ENCODE data around the gene EXD1. TPM values are rescaled to one million over a fixed set of nuclear protein-coding genes. Genes with fewer than 3 reads are reported as not detected.
"Not testable (repeated sequence)": the region's sequence is repeated elsewhere in the genome, so short reads cannot be mapped to it uniquely, and the experiment has no call there.

EXD1 gene
- total RNA-seq, 1 donor from 2014 or later: not detected

DNA sequence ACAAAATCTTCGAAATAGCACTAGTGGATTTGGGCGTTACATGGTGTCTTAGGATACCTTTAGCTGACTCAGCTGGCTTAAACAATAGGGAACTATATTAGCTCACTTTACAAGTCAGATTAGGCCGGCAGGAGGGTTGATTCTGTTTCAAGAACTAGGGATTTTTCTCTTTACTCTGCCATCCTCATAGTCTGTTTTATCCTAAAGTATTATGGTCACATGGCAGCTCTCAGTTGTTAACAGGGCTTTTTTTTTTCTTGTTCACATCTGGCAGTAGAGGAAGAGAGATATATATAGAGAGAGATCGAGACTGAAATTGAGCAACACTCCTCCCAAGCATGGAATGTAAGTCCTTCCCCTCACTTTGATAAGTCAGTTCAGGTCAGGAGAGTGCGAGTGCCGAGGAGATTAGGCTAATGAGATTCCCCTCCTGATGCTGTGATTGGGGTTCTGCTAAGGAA lies 33.4 kb upstream of the EXD1 start:
- TF ChIP-seq, protein P1, sequence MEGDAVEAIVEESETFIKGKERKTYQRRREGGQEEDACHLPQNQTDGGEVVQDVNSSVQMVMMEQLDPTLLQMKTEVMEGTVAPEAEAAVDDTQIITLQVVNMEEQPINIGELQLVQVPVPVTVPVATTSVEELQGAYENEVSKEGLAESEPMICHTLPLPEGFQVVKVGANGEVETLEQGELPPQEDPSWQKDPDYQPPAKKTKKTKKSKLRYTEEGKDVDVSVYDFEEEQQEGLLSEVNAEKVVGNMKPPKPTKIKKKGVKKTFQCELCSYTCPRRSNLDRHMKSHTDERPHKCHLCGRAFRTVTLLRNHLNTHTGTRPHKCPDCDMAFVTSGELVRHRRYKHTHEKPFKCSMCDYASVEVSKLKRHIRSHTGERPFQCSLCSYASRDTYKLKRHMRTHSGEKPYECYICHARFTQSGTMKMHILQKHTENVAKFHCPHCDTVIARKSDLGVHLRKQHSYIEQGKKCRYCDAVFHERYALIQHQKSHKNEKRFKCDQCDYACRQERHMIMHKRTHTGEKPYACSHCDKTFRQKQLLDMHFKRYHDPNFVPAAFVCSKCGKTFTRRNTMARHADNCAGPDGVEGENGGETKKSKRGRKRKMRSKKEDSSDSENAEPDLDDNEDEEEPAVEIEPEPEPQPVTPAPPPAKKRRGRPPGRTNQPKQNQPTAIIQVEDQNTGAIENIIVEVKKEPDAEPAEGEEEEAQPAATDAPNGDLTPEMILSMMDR (IDR thresholded peaks at IDR 0.05): no peak
- Histone ChIP-seq H3K27ac (no peak overlapping the region), H3K36me3 (peaks cover 11 to 44% of the 10 kb centered on the region in 2 donors)

DNA sequence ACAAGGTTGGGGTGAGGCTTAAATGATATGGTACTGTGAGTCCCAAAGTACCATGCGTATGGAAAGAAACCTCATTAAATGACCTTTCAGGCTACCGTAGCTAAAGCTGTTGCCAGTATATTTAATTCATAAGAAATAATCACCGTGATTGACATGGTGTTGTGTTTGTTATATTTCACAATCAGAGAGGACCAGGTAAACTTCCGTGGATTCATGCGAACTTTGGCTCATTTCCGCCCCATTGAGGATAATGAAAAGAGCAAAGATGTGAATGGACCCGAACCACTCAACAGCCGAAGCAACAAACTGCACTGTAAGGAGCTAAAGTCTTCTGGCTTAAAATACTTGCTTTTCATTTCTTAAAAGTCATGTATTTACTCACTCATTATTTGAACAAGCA lies 32.0 kb upstream of the EXD1 start:
- Histone ChIP-seq H3K36me3 (peaks cover 15 to 48% of the 10 kb centered on the region in 2 donors), H3K4me1 (no peaks in the 10 kb centered on the region)
- DNase-seq (ENCODE audit: low spot score in 2 of 2): no peak

More for the DNA sequence above, 33.4 kb upstream of the EXD1 start:
- intact Hi-C loops (cut with DNase I): no loop called here
- no peak overlapping the region for H3K4me3 ChIP-seq
- no peaks in the 10 kb centered on the region for H3K27me3 ChIP-seq
- no peaks in the 10 kb centered on the region for H3K4me1 ChIP-seq
- no peaks in the 10 kb centered on the region for H3K9me3 ChIP-seq
- DNase-seq (ENCODE audit: low spot score in 2 of 2): no peak

DNA sequence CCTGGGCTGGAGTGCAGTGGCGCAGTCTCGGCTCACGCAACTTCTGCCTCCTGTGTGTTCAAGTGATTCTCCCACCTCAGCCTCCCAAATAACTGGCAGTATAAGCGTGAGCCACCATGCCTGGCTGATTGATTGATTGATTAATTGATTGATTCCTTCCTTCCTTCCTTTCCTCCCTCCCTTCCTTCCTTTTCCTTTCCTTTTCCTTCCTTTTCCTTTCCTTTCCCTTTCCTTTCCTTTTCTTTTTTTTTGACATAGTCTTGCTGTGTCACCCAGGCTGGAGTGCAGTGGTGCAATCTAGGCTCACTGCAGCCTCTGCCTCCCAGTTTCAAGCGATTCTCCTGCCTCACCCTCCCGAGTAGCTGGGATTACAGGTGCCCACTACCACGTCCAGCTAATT lies 30.4 kb upstream of the EXD1 start:
- H3K27ac ChIP-seq; H3K27me3 ChIP-seq; H3K4me3 ChIP-seq; H3K4me1 ChIP-seq; intact Hi-C loops (cut with DNase I); H3K9me3 ChIP-seq; DNase-seq (ENCODE audit: low spot score in 2 of 2): not testable (repeated sequence)
- peaks cover 16 to 40% of the 10 kb centered on the region in 2 donors for H3K36me3 ChIP-seq

More for the DNA sequence above, 32.0 kb upstream of the EXD1 start:
- intact Hi-C loops (cut with DNase I): no loop called here
- H3K4me3 ChIP-seq: no peak overlapping the region
- no peaks in the 10 kb centered on the region for H3K9me3 ChIP-seq
- no peaks in the 10 kb centered on the region for H3K27me3 ChIP-seq
- H3K27ac ChIP-seq: no peak overlapping the region
- TF ChIP-seq, protein P1 (IDR thresholded peaks at IDR 0.05): no peak

DNA sequence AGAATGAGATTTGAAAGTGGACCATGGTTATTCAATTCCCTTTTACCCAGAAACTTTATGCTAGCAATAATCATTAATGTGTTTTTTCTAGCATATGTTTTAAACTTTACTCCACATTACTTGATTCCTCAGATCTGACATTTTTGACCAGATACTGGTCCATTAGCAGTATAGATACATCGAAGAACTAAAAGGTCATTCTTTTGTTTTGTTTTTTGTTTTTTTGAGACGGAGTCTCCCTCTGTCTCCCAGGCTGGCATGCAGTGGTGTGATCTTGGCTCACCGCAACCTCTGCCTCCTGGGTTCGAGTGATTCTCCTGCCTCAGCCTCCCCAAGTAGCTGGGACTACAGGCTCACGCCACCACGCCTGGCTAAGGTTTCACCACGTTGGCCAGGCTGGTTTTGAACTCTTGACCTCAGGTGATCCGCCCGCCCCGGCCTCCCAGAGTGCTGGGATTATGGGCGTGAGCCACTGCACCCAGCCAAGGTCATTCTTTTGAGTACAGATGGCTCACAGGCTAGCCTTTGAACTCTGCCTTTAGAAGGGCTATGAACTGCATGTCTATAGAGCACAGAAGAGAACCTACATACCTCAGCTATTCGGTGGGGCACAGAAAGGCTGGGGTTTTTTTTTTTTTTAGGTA lies 29.1 kb upstream of the EXD1 start:
- intact Hi-C loops (cut with DNase I): no loop called here

DNA sequence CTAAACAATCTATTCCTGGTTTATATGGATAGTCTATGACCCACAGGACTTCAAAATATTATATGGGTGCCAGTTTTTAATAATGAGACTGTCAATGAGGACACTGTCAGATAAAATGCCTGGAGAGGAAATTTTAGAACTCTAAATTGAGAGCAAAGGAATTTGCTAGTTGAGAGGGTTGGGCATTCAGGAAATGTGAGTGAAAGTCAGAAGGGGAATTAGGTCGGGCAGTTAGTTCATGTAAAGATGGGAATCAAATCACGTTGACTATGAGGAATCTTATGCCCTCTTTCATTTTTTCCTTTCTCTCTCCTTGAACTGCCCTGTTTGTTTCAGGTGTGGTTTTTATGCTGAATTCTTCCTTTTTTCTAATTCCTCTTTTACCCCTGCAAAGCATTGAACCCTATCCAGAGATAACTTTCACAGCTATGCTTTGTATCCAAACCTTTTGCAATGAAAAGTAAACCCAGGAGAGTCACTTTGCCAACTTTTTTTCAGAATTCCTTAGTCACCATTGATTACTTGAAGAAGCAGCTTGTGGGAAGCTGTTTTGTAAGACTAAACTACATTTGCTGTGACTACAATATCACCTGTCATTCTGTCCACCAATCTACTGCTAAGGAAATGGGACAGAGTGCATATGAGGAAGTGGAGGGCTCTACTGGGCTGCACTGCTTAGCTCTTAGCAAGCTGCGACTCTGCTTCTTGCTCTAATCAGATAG lies 28.4 kb upstream of the EXD1 start:
- Histone ChIP-seq H3K36me3 (peaks cover 11 to 28% of the 10 kb centered on the region in 2 donors), H3K4me3 (no peak overlapping the region), H3K9me3 (no peaks in the 10 kb centered on the region), H3K27ac (no peak overlapping the region), H3K4me1 (no peaks in the 10 kb centered on the region), H3K27me3 (no peaks in the 10 kb centered on the region)
- intact Hi-C loops (cut with DNase I): no loop called here
- no peak for DNase-seq (ENCODE audit: low spot score in 2 of 2)
- TF ChIP-seq, protein P1 (IDR thresholded peaks at IDR 0.05): no peak

More for the DNA sequence above, 29.1 kb upstream of the EXD1 start:
- no peak for DNase-seq (ENCODE audit: low spot score in 2 of 2)
- Histone ChIP-seq H3K4me3 (no peak overlapping the region), H3K27me3 (no peaks in the 10 kb centered on the region), H3K4me1 (no peaks in the 10 kb centered on the region), H3K9me3 (no peaks in the 10 kb centered on the region), H3K36me3 (peaks cover 12 to 35% of the 10 kb centered on the region in 2 donors), H3K27ac (no peak overlapping the region)
- TF ChIP-seq, protein P1 (IDR thresholded peaks at IDR 0.05): no peak

DNA sequence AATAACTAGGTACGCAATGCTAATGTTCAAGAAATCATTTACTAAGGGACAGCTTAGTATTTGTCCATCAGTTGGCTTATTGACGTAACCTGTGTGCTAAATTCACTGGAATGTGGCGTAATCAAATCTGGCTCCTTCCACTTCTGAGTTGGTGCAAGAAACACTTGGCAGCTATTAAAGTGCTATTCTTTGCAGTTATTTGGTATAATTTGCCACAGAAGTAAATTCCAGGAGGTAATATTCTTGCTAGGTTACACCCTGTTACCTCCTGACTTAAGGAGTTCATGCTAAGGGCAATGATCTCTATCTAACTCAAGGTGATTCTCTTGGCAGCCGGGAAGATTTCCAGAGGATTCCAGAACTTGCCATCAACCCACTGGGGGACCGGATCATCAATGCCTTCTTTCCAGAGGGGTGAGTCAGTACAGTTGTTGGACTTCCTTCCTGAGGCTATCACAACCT lies 26.1 kb upstream of the EXD1 start:
- TF ChIP-seq, protein P1 (IDR thresholded peaks at IDR 0.05): no peak
- Histone ChIP-seq H3K27ac (no peak overlapping the region), H3K9me3 (no peaks in the 10 kb centered on the region), H3K4me3 (no peak overlapping the region), H3K36me3 (peaks cover 5 to 20% of the 10 kb centered on the region in 2 donors), H3K27me3 (no peaks in the 10 kb centered on the region), H3K4me1 (no peaks in the 10 kb centered on the region)
- intact Hi-C loops (cut with DNase I): no loop called here
- DNase-seq (ENCODE audit: low spot score in 2 of 2): no peak
